AG04449 (cell line): ENCODE results near the gene FBXO10.
A peak's percentile ranks its signal among the peaks of the same experiment; 100 is the strongest.

ENCODE experiments used
- CTCF ChIA-PET: fragments of 350-600 bp; formaldehyde crosslinking; extraction: SDS; loops from one replicate; lab custom pipeline; 2021; ENCODE audit warnings: antibody characterized with exemption; lab: Yijun Ruan, JAX
- POLR2A ChIA-PET: fragments of 400-600, 350-600 bp; formaldehyde crosslinking; extraction: SDS; loops from one replicate; lab custom pipeline; 2020; ENCODE audit warnings: antibody characterized with exemption, inconsistent platforms; lab: Yijun Ruan, JAX
- DNase-seq: peaks from one replicate; pipeline ENCODE4 v3.0.0-alpha.2; 2010; ENCODE audit warnings: low read depth, low spot score
- H3K4me3 ChIP-seq: 2 replicates; pipeline ENCODE4 v1.5.1; 2011; ENCODE audit warnings: low read depth, mild to moderate bottlenecking, control low read depth, low read length
- CTCF ChIP-seq: IDR thresholded peaks from one replicate; pipeline ENCODE4 v1.5.1; 2011; ENCODE audit warnings: mild to moderate bottlenecking, moderate library complexity, low read length, control low read depth, inconsistent platforms; ENCODE audit not compliant: insufficient read depth; ENCODE audit errors: missing control alignments

FBXO10 gene

GRCh38 chr9:37464006-37464405, 112.2 kb downstream of the FBXO10 start:
- ChIA-PET POLR2A (no interaction called here), CTCF (no interaction called here)
- H3K4me3 ChIP-seq, result peak overlapping the region; percentile 99
- no peak for TF ChIP-seq CTCF
- DNase-seq, result no peak
